Left forelimb (tissue), 1 donor: Measurements from ENCODE around the gene OR10G8.
"Not testable (repeated sequence)": the region's sequence is repeated elsewhere in the genome, so short reads cannot be mapped to it uniquely, and the experiment has no call there.

Experiments
- DNase-seq: peaks from one replicate; pipeline ENCODE4 v3.0.0-alpha.2; 2018; ENCODE audit warnings: low spot score

OR10G8 gene, protein sequence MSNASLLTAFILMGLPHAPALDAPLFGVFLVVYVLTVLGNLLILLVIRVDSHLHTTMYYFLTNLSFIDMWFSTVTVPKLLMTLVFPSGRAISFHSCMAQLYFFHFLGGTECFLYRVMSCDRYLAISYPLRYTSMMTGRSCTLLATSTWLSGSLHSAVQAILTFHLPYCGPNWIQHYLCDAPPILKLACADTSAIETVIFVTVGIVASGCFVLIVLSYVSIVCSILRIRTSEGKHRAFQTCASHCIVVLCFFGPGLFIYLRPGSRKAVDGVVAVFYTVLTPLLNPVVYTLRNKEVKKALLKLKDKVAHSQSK

GRCh38 chr11:124026498-124026897, at the start of gene OR10G8:
TSS of gene OR10G8 (plus strand) at chr11:124026798. CDS start at chr11:124029623, 2,825 bp downstream.
- DNase-seq = no peak

DNA sequence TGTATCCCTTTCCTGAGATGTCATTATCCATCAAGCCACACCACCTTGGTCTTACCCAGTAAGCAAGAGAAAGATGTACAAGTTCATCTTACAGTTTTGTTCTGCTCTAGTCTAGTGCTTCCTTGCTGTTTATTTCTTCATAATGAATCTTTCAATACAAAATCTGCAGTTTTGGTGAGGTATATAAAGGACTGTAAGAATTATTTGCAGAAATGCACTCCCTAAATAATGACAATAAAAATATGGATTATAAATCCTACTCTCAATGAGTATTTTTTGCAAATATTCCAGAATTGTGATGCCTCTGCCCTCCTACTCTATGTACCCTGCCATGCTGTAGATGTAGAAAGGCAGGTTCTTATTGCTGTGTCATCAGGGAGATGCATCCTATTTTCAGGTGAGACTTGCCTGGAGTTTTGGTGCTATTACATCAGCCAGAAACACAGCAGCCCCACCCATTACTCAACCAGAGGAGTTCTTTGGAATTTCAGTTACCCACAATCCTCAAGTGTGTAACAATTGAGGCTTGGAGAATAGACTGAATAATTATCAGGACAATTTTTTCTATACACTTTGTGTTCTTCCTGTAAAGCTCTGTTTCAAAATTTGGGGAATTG, 48.8 kb upstream of the OR10G8 start, which contains the start of gene OR10S1:
Gene OR10S1, minus strand, starts transcription at position 51 of the 617 bp plus-strand sequence. CDS start 117 bp downstream, outside the sequence.
- DNase-seq = no peak

- no peak for DNase-seq
Measured at GRCh38 chr11:123979311-123979710, 47.3 kb upstream of the OR10G8 start.

- no peak for DNase-seq
Measured at GRCh38 chr11:123995119-123995518, 31.5 kb upstream of the OR10G8 start, which contains the start of gene OR10G6. TSS of gene OR10G6 (minus strand) at chr11:123995161. CDS start at chr11:123995161, 0 bp downstream.

DNA sequence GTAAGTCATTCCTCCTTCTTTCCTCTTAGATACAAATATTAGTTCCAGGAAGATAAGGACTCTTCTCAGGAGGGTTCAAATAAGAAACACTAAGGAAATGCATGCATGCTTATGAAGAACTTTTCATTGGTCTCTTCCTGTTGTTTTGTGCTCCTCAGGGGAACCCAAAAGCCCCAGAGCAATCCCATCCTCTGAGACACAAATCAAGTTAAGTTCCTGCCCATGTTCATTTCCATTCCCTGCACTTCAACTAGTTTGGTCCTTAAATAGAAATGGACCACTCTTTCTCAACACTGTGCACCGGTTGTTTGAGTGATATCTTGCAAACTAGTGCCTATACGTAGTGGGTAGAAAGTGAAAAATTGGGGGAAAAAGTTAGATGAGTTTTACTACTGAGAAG, 13.9 kb upstream of the OR10G8 start, which contains the start of gene OR10G4:
Gene OR10G4, plus strand, starts transcription at position 301 of the 400 bp plus-strand sequence. CDS start 2,578 bp downstream, outside the sequence.
- no peak for DNase-seq

DNA sequence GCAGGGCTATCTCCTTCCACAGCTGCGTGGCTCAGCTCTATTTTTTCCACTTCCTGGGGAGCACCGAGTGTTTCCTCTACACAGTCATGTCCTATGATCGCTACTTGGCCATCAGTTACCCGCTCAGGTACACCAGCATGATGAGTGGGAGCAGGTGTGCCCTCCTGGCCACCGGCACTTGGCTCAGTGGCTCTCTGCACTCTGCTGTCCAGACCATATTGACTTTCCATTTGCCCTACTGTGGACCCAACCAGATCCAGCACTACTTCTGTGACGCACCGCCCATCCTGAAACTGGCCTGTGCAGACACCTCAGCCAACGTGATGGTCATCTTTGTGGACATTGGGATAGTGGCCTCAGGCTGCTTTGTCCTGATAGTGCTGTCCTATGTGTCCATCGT, 10.8 kb upstream of the OR10G8 start:
- not testable (repeated sequence) for DNase-seq

- DNase-seq = no peak
Measured at GRCh38 chr11:124036666-124037065, 10.1 kb downstream of the OR10G8 start.

DNA sequence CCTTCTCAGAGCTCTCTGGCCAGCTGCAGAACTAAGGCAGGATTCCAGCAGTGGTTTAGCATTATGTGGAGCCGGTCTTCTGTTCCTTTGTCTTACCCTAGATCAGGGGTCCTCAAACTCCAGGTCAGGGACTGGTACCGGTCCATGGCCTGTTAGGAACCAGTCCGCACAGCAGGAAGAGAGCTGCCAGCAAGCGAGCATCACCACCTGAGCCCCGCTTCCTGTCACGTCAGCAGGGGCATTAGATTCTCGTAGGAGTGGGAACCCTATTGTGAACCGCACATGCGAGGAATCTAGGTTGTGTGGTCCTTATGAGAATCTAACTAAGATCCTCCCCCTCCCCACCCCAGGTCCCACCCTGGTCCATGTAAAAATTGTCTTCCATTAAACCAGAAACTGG, 13.0 kb downstream of the OR10G8 start:
- no peak for DNase-seq

- DNase-seq = no peak
Measured at GRCh38 chr11:124041254-124041653, 14.7 kb downstream of the OR10G8 start, which contains the start of gene OR10G7. TSS of gene OR10G7 (minus strand) at chr11:124041325. CDS start at chr11:124039001, 2,324 bp downstream.

DNA sequence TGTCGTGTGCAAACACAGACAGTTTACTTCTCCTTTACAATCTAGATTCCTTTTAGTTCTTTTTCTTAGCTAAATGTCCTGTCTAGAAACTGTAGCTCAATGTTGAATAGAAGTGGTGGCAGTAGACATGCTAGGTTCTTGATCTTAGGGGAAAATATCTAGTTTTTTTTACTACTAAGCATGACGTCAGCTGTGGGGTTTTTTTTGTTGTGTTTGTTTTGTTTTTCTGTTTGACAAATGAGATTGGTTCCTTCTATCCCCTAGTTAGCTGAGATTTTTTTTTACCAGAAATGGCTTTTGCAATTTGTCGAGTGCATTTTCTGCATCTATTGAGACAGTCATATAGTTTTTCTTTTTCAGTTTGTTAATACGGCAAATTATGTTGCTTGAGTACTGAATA, 16.8 kb downstream of the OR10G8 start:
- DNase-seq = no peak

DNA sequence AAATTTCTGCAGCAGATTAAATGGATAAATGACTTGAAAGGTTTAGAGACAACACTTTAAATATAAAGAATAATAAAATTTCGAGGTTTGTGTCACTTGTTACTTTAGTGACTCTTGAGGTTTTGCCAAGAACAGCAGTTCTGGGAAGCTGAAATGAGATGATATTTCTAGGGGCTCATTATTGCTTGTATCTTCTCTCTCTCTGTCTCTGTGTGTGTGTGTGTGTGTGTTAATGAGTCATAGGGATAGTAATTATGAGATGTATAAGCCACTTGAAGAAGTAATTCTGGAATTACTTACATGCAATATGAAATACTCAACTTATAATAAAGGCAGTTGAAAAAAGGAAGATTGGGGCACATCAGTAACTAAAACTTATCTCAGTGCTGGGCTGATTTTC, 24.1 kb downstream of the OR10G8 start:
- DNase-seq = no peak

- no peak for DNase-seq
Measured at GRCh38 chr11:124052966-124053365, 26.4 kb downstream of the OR10G8 start.

DNA sequence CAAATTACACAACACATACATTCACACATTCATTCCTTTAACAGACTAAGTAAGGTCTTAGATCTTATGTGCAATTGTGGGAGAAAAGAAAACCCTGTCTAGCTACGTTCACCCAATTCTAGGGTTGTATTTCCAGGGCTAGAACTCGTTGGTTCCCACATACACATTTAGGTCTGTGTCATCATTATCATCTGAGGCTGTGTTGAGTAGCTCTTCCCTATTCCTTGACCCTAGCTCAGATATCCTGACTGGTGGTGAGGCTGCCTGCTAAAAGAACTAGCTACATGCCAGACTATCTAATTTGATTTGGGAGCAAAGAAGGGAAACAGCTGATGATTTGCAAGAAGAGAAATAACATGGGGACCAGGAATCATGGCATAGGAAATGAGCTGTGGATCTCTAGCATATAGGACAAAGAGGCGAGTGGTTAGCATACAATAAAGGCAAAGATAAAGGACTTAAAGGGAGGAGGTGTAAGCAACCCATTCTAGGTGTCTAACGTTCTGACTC, 42.1 kb downstream of the OR10G8 start:
- DNase-seq = no peak

GRCh38 chr11:124069429-124070401, 43.1 kb downstream of the OR10G8 start:
- DNase-seq = no peak

GRCh38 chr11:124070915-124071622, 44.5 kb downstream of the OR10G8 start:
- peak; percentile 79 for DNase-seq

- no peak for DNase-seq
Measured at GRCh38 chr11:124071623-124071948, 45.0 kb downstream of the OR10G8 start.

DNA sequence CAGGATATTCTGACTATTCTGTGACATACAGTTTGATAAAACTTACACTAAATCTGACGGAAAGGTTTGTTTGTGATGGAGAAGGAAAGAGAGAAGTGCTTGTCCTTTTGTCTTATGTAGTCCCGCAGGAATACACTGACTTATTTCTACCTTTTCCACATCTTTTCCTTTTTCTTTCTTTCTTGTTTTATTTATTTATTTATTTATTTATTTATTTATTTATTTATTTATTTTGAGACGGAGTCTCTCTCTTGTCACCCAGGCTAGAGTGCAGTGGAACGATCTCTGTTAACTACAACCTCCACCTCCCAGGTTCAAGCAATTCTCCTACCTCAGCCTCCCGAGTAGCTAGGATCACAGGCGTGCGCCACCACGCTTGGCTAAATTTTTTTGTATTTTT, 45.5 kb downstream of the OR10G8 start:
- no peak for DNase-seq

- DNase-seq = no peak
Measured at GRCh38 chr11:124074554-124074953, 48.0 kb downstream of the OR10G8 start.

DNA sequence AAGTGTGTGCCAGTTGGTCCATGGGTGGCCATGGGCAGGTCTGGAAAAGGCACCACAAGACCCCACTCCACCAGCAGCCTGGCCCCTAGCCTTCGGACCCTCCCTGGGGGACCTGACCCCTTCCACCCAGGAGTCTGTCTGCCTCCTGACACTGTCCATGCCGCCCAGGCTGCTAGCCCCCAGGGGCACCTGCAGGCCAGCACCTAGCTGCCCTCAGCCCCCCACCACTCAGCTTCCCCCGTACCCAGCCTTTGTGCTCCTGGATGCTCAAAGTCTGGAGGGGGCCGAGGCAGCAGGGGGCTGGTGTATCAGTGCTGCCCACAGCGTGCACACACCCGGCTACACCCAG, 48.9 kb downstream of the OR10G8 start:
- DNase-seq = no peak

- no peak for DNase-seq
Measured at GRCh38 chr11:124075841-124076651, 49.4 kb downstream of the OR10G8 start.
